BLaER1 treated with 17β-estradiol and CSF1 and Interleukin-3, amounts not matched to agents 10 nM and 100 nM (cell line): ENCODE measurements around the gene SPNS2.

ENCODE experiments used
- H3K27ac ChIP-seq, 11 experiments: shearing (Covaris generic); formaldehyde crosslinking; 2 replicates each; pipeline ENCODE4 v1.8.1; 2022
- H3K27me3 ChIP-seq, 11 experiments: shearing (Covaris generic); formaldehyde crosslinking; 2 replicates each; pipeline ENCODE4 v1.8.1; 2022
- H3K36me3 ChIP-seq, 11 experiments: shearing (Covaris generic); formaldehyde crosslinking; 2 replicates each; pipeline ENCODE4 v1.8.1; 2022
- H3K4me1 ChIP-seq, 10 experiments: shearing (Covaris generic); formaldehyde crosslinking; 2 replicates each; pipeline ENCODE4 v1.8.1; 2022
- H3K4me2 ChIP-seq, 11 experiments: shearing (Covaris generic); formaldehyde crosslinking; 2 replicates each; pipeline ENCODE4 v1.8.1; 2022
- H3K4me3 ChIP-seq, 10 experiments: shearing (Covaris generic); formaldehyde crosslinking; 2 replicates each; pipeline ENCODE4 v1.8.1; 2022
- H3K9ac ChIP-seq, 11 experiments: shearing (Covaris generic); formaldehyde crosslinking; 2 replicates each; pipeline ENCODE4 v1.8.1; 2022
- H3K9me3 ChIP-seq, 11 experiments: shearing (Covaris generic); formaldehyde crosslinking; replicated peaks in 1 of 11; 2 replicates each; pipeline ENCODE4 v1.8.1; 2022
- H4K20me1 ChIP-seq, 11 experiments: shearing (Covaris generic); formaldehyde crosslinking; 2 replicates each; pipeline ENCODE4 v1.8.1; 2022
- Cebpa-rat ChIP-seq, 11 experiments: shearing (Covaris generic); IDR thresholded peaks; 2 replicates each; pipeline ENCODE4 v1.8.1; 2022

SPNS2 gene

GRCh38 chr17:4527566-4528125, 29.0 kb downstream of the SPNS2 start:
- peaks cover 40 to 89% (median 83%) of the 10 kb centered on the region in 10 experiments for H3K4me1 ChIP-seq
- no peak overlapping the region for H3K4me3 ChIP-seq
- no peak overlapping the region for H3K9ac ChIP-seq
- H3K4me2 ChIP-seq, result peak overlapping the region in 7 of 11 experiments; percentile 6 to 42 (median 25); a peak in 8 of 22 replicates
- H3K27me3 ChIP-seq, result no peaks in the 10 kb centered on the region; a peak in 1 of 22 replicates
- no peaks in the 10 kb centered on the region for H3K9me3 ChIP-seq
- H3K36me3 ChIP-seq, result no peaks in the 10 kb centered on the region
- H3K27ac ChIP-seq, result peak overlapping the region in 3 of 11 experiments; percentile 10 to 53 (median 34); a peak in 2 of 22 replicates
- H4K20me1 ChIP-seq, result no peaks in the 10 kb centered on the region; a peak in 1 of 22 replicates
- no peak for TF ChIP-seq Cebpa-rat (IDR thresholded peaks at IDR 0.05)

- H3K27ac ChIP-seq, result peak overlapping the region in 4 of 11 experiments; percentile 16 to 38 (median 32); a peak in 5 of 22 replicates
- no peaks in the 10 kb centered on the region; a peak in 1 of 22 replicates for H3K36me3 ChIP-seq
- peak overlapping the region in 9 of 11 experiments; percentile 5 to 92 (median 36); a peak in 17 of 22 replicates for H3K4me2 ChIP-seq
- 0 out of 22 replicates have a peak overlapping the region, but pooled peaks of 4 of the 11 experiments have one; percentile 0 to 22 (median 6) for H3K9ac ChIP-seq
- no peaks in the 10 kb centered on the region for H3K9me3 ChIP-seq
- peaks cover 42 to 89% (median 81%) of the 10 kb centered on the region in 10 experiments for H3K4me1 ChIP-seq
- TF ChIP-seq Cebpa-rat (IDR thresholded peaks at IDR 0.05), result no peak
- H3K27me3 ChIP-seq, result no peaks in the 10 kb centered on the region; a peak in 1 of 22 replicates
- H3K4me3 ChIP-seq, result no peak overlapping the region
- H4K20me1 ChIP-seq, result peaks cover 0 to 16% (median 0%) of the 10 kb centered on the region in 11 experiments; a peak in 4 of 22 replicates
Measured at GRCh38 chr17:4529533-4530152, 31.0 kb downstream of the SPNS2 start.

- H3K27me3 ChIP-seq, result no peaks in the 10 kb centered on the region; a peak in 1 of 22 replicates
- peak overlapping the region; percentile 39 to 58 (median 46); a peak in 17 of 22 replicates for H3K9ac ChIP-seq
- peaks cover 0 to 29% (median 0%) of the 10 kb centered on the region in 11 experiments; a peak in 6 of 22 replicates for H4K20me1 ChIP-seq
- peak overlapping the region; percentile 51 to 92 (median 83) for H3K4me2 ChIP-seq
- peaks cover 36 to 88% (median 83%) of the 10 kb centered on the region in 10 experiments for H3K4me1 ChIP-seq
- peak overlapping the region in 3 of 10 experiments; percentile 2 to 24 (median 2); a peak in 1 of 20 replicates for H3K4me3 ChIP-seq
- peak overlapping the region in 10 of 11 experiments; percentile 27 to 65 (median 56); a peak in 16 of 22 replicates for H3K27ac ChIP-seq
- H3K36me3 ChIP-seq, result no peaks in the 10 kb centered on the region; a peak in 1 of 22 replicates
- TF ChIP-seq Cebpa-rat (IDR thresholded peaks at IDR 0.05), result no peak
- H3K9me3 ChIP-seq, result no peaks in the 10 kb centered on the region
Measured at GRCh38 chr17:4530799-4531730, 32.4 kb downstream of the SPNS2 start.

GRCh38 chr17:4531988-4532736, 33.5 kb downstream of the SPNS2 start:
- peak overlapping the region in 6 of 11 experiments; percentile 27 to 65 (median 63); a peak in 9 of 22 replicates for H3K27ac ChIP-seq
- H3K9me3 ChIP-seq, result no peaks in the 10 kb centered on the region
- H4K20me1 ChIP-seq, result peaks cover 0 to 40% (median 9%) of the 10 kb centered on the region in 11 experiments; a peak in 17 of 22 replicates
- peak overlapping the region; percentile 51 to 92 (median 83) for H3K4me2 ChIP-seq
- no peak for TF ChIP-seq Cebpa-rat (IDR thresholded peaks at IDR 0.05)
- H3K9ac ChIP-seq, result peak overlapping the region in 8 of 11 experiments; percentile 43 to 58 (median 47); a peak in 8 of 22 replicates
- peaks cover 47 to 98% (median 89%) of the 10 kb centered on the region in 10 experiments for H3K4me1 ChIP-seq
- H3K27me3 ChIP-seq, result no peaks in the 10 kb centered on the region; a peak in 1 of 22 replicates
- H3K4me3 ChIP-seq, result peak overlapping the region in 3 of 10 experiments; percentile 2 to 24 (median 2); a peak in 1 of 20 replicates
- H3K36me3 ChIP-seq, result peaks cover 0 to 5% (median 2%) of the 10 kb centered on the region in 11 experiments; a peak in 8 of 22 replicates

- Histone ChIP-seq H3K4me3 (no peak overlapping the region), H3K4me1 (peaks cover 55 to 98% (median 89%) of the 10 kb centered on the region in 10 experiments), H3K36me3 (peaks cover 0 to 13% (median 10%) of the 10 kb centered on the region in 11 experiments; a peak in 16 of 22 replicates), H3K27me3 (no peaks in the 10 kb centered on the region), H3K27ac (peak overlapping the region in 1 of 11 experiments; percentile 26; a peak in 1 of 22 replicates), H3K4me2 (peak overlapping the region in 8 of 11 experiments; percentile 7 to 92 (median 80); a peak in 11 of 22 replicates), H3K9me3 (no peaks in the 10 kb centered on the region), H4K20me1 (peaks cover 0 to 49% (median 17%) of the 10 kb centered on the region in 11 experiments; a peak in 18 of 22 replicates), H3K9ac (0 out of 22 replicates have a peak overlapping the region, but pooled peaks of 1 of the 11 experiments have one; percentile 13)
- no peak for TF ChIP-seq Cebpa-rat (IDR thresholded peaks at IDR 0.05)
Measured at GRCh38 chr17:4532860-4533522, 34.3 kb downstream of the SPNS2 start.

GRCh38 chr17:4533523-4534504, 35.1 kb downstream of the SPNS2 start:
- Histone ChIP-seq H3K27me3 (no peaks in the 10 kb centered on the region), H3K4me3 (no peak overlapping the region), H3K4me1 (peaks cover 59 to 98% (median 89%) of the 10 kb centered on the region in 10 experiments), H3K4me2 (peak overlapping the region; percentile 36 to 92 (median 45)), H3K9ac (peak overlapping the region in 7 of 11 experiments; percentile 8 to 49 (median 23); a peak in 5 of 22 replicates), H3K27ac (peak overlapping the region in 8 of 11 experiments; percentile 22 to 50 (median 26); a peak in 7 of 22 replicates), H3K9me3 (no peaks in the 10 kb centered on the region), H3K36me3 (peaks cover 5 to 21% (median 18%) of the 10 kb centered on the region in 11 experiments; a peak in 21 of 22 replicates), H4K20me1 (peaks cover 0 to 57% (median 25%) of the 10 kb centered on the region in 11 experiments; a peak in 18 of 22 replicates)
- no peak for TF ChIP-seq Cebpa-rat (IDR thresholded peaks at IDR 0.05)
